Measurements from ENCODE around the gene TSKS.
"Not testable (repeated sequence)": the region's sequence is repeated elsewhere in the genome, so short reads cannot be mapped to it uniquely, and the experiment has no call there.

Gene TSKS

GRCh38 chr19:49764341-49764740 lies 1.2 kb upstream of the TSKS start:
- DNase-seq = no peak

GRCh38 chr19:49761625-49762311 lies 1.3 kb downstream of the TSKS start:
- DNase-seq = no peak

- no peak for DNase-seq
These were observed 1.9 kb downstream of the TSKS start for GRCh38 chr19:49761249-49761624.

DNA sequence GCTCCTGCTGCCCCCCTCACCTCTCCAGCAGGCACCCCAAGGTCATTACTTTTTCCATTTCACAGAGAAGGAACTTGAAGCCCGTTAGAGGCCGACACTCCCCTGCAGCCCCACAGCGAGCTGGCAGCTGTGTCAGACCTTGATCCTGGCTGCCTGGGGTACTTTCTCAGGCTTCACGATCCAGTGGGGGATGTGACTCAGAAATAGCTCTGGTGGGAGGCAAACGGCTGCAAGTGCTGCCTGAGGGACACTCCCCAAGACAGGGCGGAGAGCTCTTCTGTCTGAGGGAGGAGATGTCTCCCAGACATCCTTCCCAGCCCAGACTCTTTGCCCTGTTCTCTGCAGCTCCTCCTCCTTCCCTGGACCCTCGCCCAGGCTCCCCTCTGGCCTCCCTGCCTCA lies 4.8 kb downstream of the TSKS start:
- DNase-seq = no peak

DNA sequence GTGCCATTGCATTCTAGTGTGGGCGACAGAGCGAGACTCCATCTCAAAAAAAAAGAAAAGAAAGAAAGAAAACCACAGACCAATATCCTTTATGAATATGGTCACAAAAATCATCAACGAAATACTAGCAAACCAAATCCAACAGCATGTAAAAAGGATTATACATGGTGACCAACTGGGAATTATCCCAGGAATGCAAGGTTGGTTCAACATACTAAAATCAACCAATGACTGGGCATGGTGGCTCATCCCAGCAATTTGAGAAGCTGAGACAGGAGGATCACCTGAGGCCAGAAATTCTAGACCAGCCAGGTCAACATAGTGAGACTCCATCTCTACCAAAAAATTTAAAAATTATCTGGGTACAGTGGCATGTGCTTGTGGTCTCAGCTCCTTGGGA lies 7.2 kb downstream of the TSKS start:
- no peak for DNase-seq

GRCh38 chr19:49752701-49753100 lies 10.4 kb downstream of the TSKS start:
- DNase-seq = no peak

- DNase-seq = no peak
These were observed 13.3 kb downstream of the TSKS start for GRCh38 chr19:49749771-49750170.

DNA sequence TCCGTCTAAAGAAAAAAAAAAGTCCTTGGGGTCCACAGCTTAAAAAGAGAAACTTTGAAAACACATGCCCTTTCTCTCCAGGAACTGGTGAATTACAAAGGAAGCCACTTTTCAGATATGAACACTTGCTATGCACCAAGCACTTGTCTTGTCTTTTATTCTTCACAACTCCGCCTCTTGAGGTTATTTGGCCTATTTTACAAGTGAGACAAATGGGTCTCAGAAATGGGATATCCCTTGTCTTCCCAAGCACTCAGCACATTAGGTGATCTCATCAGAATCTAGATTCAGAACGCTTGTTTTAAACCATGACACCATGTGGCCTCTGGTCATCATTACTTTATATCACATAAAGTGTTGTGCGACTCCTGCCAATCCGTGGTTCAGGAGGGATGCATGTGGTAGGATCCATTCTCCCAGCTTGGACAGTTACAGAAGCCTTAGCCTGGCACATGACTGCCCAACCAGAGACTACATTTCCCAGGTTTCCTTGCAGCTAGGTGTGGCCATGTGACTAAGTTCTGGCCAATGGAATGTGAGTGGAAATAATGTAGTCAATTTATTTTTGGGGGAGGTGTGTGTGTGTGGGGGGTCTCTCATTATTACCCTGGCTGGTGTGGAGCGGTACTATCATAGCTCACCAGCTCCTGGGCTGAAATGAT lies 13.9 kb downstream of the TSKS start:
- no peak for DNase-seq

- DNase-seq = peak; percentile 30
These were observed 16.7 kb downstream of the TSKS start for GRCh38 chr19:49746206-49746958.

- DNase-seq = no peak
These were observed 18.1 kb downstream of the TSKS start for GRCh38 chr19:49744946-49745381.

GRCh38 chr19:49741210-49741844 lies 21.8 kb downstream of the TSKS start:
- no peak for DNase-seq

DNA sequence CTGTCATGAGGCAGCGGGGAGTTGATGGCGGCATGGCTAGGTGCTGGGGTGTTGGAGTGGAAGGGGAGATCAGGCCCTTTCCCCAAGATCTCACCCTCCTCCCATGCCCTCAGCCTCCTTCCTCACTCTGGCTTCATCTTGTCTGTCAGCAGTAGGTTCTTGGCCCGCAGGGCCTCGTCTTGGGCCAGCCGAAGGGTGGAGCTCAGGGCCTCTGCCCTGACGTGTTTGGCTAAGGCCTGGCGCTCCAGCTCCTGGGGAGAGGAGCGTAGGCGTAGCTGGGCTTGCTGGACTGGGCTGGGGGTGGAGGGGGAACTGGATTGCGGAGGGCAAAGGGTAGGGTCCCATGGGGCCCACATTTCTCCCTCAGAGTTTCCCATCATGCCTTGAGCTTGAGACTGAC lies 23.2 kb downstream of the TSKS start:
- DNase-seq = no peak

- no peak for DNase-seq
These were observed 24.0 kb downstream of the TSKS start for GRCh38 chr19:49739098-49739497.

GRCh38 chr19:49738268-49738667 lies 24.8 kb downstream of the TSKS start:
- DNase-seq = no peak

GRCh38 chr19:49730166-49730565 lies 32.9 kb downstream of the TSKS start:
- DNase-seq = no peak

- no peak for DNase-seq
These were observed 35.7 kb downstream of the TSKS start for GRCh38 chr19:49727217-49728030.

- DNase-seq = not testable (repeated sequence)
These were observed 43.7 kb downstream of the TSKS start for GRCh38 chr19:49719420-49719819.

- no peak for DNase-seq
These were observed 44.1 kb downstream of the TSKS start for GRCh38 chr19:49718991-49719390.

- DNase-seq = no peak
These were observed 44.6 kb downstream of the TSKS start for GRCh38 chr19:49718511-49718910.

DNA sequence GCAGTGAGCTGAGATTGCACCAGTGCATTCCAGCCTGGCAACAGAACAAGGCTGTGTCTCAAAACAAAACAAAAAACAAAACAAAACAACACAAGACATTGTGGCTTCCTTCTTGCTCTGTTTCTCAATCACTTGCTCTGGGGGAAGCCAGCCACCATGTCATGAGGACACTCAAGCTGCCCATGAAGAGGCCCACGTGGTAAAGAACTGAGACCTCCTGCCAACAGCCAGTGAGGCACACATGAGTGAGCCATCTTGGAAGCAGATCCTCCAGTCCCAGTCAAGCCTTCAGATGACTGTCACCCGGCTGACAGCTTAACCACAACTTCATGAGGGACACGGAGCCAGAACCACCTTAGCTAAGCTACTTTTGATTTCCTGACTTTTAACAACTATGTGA lies 47.0 kb downstream of the TSKS start:
- no peak for DNase-seq

DNA sequence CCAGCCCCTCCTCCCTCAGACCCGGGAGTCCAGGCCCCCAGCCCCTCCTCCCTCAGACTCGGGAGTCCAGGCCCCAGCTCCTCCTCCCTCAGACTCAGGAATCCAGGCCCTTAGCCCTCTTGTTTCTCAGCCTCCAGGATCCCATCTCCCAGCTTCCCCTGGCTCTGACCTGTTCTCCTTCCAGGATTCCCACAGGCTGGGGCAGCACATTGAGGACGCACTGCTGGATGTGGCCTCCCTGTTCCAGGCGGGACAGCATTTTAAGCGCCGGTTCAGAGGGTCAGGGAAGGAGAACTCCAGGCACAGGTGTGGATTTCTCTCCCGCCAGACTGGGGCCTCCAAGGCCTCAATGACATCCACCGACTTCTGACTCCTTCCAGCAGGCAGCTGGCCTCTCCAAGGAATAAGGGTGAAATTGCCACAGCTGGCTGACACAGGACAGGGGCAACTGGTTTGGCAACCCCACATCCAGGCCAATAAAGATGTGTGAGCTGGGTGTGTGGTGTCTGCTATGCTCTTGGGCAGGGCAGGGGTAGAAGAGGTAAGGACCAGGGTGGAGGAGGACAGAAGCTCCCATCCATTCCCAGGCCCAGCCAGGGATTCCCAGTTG lies 49.8 kb downstream of the TSKS start:
- DNase-seq = no peak

DNA sequence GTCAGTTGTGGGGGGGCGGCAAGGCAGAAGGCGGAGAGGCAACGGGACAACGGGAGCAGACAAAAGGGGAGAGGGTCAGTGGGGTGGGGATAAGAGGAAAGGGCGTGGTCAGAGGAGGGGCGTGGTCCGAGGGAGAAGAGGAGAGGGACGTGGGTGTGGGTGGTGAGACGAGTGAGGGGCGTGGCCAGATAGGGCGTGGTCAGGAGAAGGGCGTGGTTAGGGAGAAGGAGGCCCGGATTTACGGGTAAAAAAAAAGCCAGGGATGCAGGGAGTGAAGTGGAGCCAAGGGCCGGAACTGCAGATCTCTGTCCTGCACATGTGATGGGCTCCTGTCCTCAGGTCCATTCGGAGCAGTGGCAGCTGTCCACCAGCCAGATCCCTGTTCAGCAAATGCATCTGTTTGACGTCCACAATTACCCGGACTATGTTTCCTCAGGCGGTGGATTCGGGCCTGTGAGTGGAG lies 50.7 kb downstream of the TSKS start:
- no peak for DNase-seq

Data from SHP77 treated with DMSO at 0.1 percent for 48 hours (cell line).